Measurements from ENCODE around the gene NUFIP1.

GRCh38 chr13:44906713-44907112 is 82.6 kb downstream of the NUFIP1 start:
- TF ChIP-seq CTCF (IDR thresholded peaks at IDR 0.05 in 4 of 5, conservative IDR thresholded peaks at IDR 0.05 in 1 of 5) = no peak
- no peak for TF ChIP-seq POLR2A (IDR thresholded peaks at IDR 0.05)
